Measurements from ENCODE around the gene CD300LF.

DNA sequence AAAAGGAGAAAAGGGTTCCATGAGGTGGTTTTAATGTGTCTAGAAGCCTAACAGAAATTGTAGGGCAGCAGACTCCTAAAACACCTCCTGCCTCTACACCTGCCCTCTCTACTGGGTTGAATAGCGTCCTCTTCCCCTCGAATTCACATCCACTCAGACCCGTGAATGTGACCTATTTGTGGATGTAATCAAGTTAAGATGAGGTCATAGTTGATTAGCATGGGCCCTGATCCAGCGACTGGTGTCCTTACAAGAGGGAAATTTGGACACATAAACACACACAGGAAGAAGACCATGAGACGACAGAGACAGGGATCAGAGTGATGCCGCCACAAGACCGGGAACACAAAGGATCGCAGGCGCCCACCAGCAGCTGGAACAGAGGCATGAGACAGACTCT lies 13.5 kb downstream of the CD300LF start:
- TF ChIP-seq YY1 (IDR thresholded peaks at IDR 0.05; ENCODE audit: insufficient read depth, insufficient read length) (no peak), SUZ12 (IDR thresholded peaks at IDR 0.05; ENCODE audit: extremely low read depth, insufficient read depth, insufficient read length) (no peak)
